Measurements from ENCODE around the gene SLC44A4.

Gene SLC44A4

DNA sequence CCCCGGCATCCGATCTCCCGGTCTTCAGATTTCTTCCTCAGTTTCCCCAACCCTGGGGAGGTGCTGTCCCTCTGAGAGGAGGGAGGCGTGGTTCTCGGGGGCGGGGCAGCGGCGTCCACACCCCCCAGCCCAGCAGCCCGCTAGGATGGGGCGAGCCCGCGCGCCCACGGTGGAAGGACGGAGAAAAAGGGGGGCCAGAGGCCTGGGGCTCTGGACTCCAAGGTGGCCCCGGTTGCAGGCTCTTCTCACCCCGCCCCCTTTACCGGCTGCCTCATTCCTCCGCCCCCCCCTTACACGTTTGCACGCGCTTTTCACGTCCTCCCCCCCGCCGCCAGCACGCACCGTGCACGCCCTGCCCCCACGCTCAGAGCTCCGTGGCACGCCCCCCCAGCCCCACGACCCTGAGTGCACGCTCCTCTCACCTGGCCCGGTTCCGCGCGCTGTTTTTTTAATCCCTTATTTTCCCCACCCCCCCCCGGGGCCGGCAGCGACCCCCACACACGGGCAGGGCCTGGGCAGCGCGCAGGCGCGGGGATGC lies 22.7 kb upstream of the SLC44A4 start:
- in situ Hi-C loops (cut with MboI; ENCODE audit: low sequenced_read_pairs) = no loop called here

DNA sequence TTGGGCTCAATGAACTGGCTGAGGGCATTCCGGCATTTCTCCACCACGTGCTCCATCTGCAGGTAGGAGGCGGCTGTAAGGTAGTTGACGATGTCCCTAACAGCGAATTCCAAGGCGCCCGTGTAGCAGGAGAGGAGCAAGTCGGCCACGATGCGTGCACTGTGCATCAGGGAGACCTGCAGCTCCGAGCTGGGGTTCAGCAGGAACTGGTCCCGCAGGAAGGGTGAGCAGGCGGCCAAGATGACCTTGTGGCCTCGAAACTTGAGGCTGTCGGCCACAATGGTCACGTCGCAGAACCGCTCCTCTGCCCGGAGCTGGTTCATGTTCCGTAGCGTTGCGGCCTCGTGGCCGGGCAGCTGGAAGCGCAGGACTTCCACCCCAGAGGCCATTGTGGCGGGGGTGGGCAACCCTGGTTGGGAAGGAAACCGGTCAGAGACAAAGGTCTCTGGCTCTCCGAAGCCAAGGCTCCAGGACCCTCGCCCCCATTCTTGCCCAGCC lies 22.2 kb upstream of the SLC44A4 start:
- in situ Hi-C loops (cut with MboI; ENCODE audit: low sequenced_read_pairs) = no loop called here

GRCh38 chr6:31899882-31900722 lies 21.3 kb upstream of the SLC44A4 start:
- in situ Hi-C loops (cut with MboI; ENCODE audit: low sequenced_read_pairs) = no loop called here

- in situ Hi-C loops (cut with MboI; ENCODE audit: low sequenced_read_pairs) = no loop called here
Observed at GRCh38 chr6:31899215-31899614, 20.4 kb upstream of the SLC44A4 start.

GRCh38 chr6:31898383-31899011 lies 19.7 kb upstream of the SLC44A4 start:
- in situ Hi-C loops (cut with MboI; ENCODE audit: low sequenced_read_pairs) = no loop called here

- in situ Hi-C loops (cut with MboI; ENCODE audit: low sequenced_read_pairs) = no loop called here
Observed at GRCh38 chr6:31897612-31898382, 19.0 kb upstream of the SLC44A4 start, which contains the start of gene EHMT2. EHMT2 (minus strand) TSS chr6:31897698; CDS start chr6:31897677, 21 bp downstream.

- in situ Hi-C loops (cut with MboI; ENCODE audit: low sequenced_read_pairs) = no loop called here
Observed at GRCh38 chr6:31896856-31897611, 18.2 kb upstream of the SLC44A4 start.

DNA sequence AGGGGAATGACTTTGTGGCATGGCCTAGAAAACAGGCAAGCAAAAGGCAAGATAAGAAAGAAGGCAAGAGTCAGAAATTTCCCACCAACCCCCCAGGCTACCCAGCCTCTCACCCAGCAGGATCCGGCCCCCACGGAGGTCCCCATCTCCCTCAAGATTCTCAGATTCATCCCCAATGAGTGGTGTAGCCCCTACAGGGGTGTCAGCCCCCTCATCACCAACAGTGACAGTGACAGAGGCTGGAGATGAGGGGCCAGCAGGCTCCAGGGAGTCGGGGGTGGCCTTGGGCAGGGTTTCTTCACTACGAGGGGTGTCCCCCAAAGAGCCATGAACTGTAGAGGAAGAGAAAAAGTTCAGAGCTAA lies 17.7 kb upstream of the SLC44A4 start:
- in situ Hi-C loops (cut with MboI; ENCODE audit: low sequenced_read_pairs) = no loop called here

- in situ Hi-C loops (cut with MboI; ENCODE audit: low sequenced_read_pairs) = no loop called here
Observed at GRCh38 chr6:31892821-31893220, 14.0 kb upstream of the SLC44A4 start.

GRCh38 chr6:31889331-31889972 lies 10.7 kb upstream of the SLC44A4 start:
- in situ Hi-C loops (cut with MboI; ENCODE audit: low sequenced_read_pairs) = no loop called here

- in situ Hi-C loops (cut with MboI; ENCODE audit: low sequenced_read_pairs) = no loop called here
Observed at GRCh38 chr6:31888276-31889258, 9.8 kb upstream of the SLC44A4 start.

DNA sequence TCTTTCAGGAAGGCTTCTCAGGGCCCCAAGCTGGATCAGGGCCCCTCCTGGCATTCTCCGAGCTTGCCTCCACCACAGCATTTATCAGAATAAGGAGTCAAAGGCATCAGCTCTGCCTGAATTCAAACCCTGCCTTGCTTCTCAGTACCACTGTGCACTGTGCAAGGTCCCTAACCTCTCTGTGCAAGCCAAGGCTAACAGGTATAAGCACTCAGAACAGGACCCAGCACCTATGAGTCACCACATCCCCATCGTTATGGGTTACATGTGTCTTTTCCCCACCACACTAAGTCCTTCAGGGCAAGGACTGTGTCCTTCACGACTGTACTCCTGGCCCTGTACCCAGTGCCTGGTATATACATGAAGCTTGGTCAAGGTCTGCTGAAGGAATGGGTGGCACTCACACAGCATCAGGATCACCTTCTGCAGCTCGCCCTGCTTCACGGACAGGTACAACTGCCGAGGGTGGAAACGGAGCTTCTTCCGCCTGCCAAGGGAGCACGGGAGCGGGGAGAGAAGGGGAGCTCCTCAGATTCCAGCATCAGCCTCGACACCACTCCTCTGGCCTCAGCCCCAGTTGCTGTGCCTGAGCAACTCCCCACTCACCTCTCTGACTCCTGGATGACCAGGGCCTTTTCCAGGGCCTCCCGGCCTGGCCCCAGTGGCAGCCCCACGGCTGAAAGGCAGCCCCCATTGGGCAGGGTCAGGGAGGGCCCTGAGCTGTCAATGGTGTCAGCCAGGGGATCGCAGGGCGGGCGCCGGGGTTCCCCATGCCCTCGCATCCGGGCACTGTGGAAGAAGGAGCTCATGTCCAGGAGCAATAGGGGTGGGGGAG lies 8.6 kb upstream of the SLC44A4 start:
- in situ Hi-C loops (cut with MboI; ENCODE audit: low sequenced_read_pairs) = no loop called here

DNA sequence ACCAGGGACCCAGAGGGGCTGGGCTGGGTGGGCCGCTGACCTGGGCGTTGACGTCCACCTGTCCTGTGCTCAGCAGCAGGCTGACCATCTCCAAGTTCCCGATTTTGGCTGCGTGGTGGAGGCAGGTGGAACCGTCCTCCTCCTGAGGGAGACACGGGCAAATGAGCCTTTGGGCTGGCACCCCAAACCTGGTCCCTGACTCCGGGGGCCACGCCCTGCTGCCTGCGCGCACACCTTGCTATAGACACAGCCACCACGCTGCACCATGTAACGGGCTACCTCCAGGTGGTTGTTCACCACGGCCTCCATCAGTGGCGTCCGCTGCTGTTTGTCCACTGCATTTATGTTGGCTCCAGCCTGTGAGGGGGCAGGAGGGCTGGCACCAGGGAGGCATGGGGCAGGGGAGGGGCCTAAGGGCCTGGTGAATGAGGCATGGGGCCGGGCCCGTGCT lies 7.8 kb upstream of the SLC44A4 start:
- in situ Hi-C loops (cut with MboI; ENCODE audit: low sequenced_read_pairs) = no loop called here

DNA sequence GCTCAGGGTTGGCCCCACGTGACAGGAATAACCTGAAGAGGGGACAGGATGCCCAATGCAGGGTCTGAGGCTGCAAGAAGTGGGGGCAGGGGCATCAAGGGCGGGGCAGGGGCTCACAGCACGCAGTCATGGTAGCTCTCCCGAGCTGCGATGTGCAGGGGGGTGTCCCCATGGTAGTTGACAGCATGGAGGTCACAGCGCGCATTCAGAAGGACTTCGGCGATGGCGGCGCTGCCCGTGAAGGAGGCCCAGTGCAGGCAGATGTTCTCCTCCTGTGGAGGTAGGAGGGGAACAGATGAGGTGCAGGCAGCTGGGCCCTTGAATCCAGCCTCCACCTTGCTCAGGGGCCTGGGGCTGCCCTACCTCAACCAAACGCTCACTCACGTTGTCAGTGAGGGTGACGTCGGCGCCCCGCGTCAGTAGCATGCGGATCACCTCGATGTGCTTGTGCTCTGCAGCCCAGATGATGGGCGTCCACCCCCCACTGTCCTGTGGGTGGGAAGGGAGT lies 5.8 kb upstream of the SLC44A4 start:
- in situ Hi-C loops (cut with MboI; ENCODE audit: low sequenced_read_pairs) = no loop called here

DNA sequence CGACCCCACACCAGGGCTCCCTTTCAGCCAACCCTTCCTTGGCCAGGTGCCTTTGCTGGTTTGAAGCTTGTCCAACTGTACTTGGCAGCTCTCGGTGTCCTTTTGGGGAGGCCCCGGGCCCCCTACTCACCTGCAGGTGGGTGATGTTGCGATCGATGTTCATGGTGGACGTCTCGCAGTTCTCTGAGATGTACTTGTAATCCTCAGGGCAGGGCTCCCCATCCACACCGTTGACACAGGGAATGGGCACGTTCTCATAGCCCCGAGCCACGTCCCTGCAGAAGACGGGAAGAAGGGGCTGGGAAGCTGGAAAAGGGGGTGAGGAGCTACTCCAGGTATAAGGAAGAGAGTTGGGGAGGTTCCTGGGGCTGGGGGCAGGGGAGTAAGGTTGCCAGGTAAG lies 4.9 kb upstream of the SLC44A4 start:
- in situ Hi-C loops (cut with MboI; ENCODE audit: low sequenced_read_pairs) = no loop called here

DNA sequence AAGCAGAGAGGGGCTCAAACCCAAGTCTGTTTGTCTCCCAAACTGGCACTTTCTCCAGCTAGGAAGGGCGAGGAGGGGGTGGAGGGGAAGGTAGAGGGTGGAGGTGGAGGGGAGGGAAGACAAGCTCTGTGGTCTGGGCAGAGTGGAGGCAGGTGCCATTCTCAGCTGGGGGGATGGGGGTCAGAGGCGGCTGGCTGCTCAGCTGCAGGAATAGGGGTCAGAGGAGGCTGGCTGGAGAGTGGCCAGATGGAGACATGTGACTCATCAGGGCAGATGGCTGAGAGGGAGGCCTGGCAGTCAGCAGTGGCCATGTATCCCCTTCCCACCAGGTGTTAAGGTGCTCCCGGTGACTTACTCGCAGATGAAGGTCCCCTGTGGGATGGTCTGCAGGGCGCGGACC lies 3.5 kb upstream of the SLC44A4 start:
- in situ Hi-C loops (cut with MboI; ENCODE audit: low sequenced_read_pairs) = no loop called here

- in situ Hi-C loops (cut with MboI; ENCODE audit: low sequenced_read_pairs) = no loop called here
Observed at GRCh38 chr6:31881136-31881859, 2.5 kb upstream of the SLC44A4 start.

All from hTERT RPE-1 (cell line).